Stimulated activated CD8-positive, alpha-beta memory T cell treated with anti-CD3 and anti-CD28 coated beads, Interleukin-4, amount 100 ng/mL, for 48 hours (primary cell): ENCODE measurements around the gene FERMT3.
A peak's percentile ranks its signal among the peaks of the same experiment; 100 is the strongest.
"Not testable (repeated sequence)": the region's sequence is repeated elsewhere in the genome, so short reads cannot be mapped to it uniquely, and the experiment has no call there.

Experiments used
- DNase-seq: peaks from one replicate; pipeline ENCODE4 v3.0.0-alpha.2; 2020

FERMT3 gene

GRCh38 chr11:64237484-64237951 lies 31.0 kb downstream of the FERMT3 start:
- no peak for DNase-seq

- no peak for DNase-seq
Measured at GRCh38 chr11:64238076-64238475, 31.6 kb downstream of the FERMT3 start.

GRCh38 chr11:64238999-64239398 lies 32.5 kb downstream of the FERMT3 start:
- no peak for DNase-seq

- DNase-seq: no peak
Measured at GRCh38 chr11:64239662-64240434, 33.3 kb downstream of the FERMT3 start.

- DNase-seq: peak; percentile 98
Measured at GRCh38 chr11:64240435-64241240, 34.1 kb downstream of the FERMT3 start, which contains the start of gene FKBP2. Gene FKBP2, plus strand, starts transcription at chr11:64241095. Its CDS starts 1,293 bp downstream, at chr11:64242388.

GRCh38 chr11:64241241-64241490 lies 34.6 kb downstream of the FERMT3 start:
- DNase-seq: peak; percentile 100

GRCh38 chr11:64241491-64242374 lies 35.2 kb downstream of the FERMT3 start:
- DNase-seq: peak; percentile 55

- no peak for DNase-seq
Measured at GRCh38 chr11:64243236-64243854, 36.8 kb downstream of the FERMT3 start.

- DNase-seq: no peak
Measured at GRCh38 chr11:64244107-64244506, 37.6 kb downstream of the FERMT3 start.

- DNase-seq: no peak
Measured at GRCh38 chr11:64244966-64245365, 38.4 kb downstream of the FERMT3 start.

- peak; percentile 46 for DNase-seq
Measured at GRCh38 chr11:64245401-64245796, 38.9 kb downstream of the FERMT3 start.

- peak; percentile 85 for DNase-seq
Measured at GRCh38 chr11:64245797-64246620, 39.5 kb downstream of the FERMT3 start.

GRCh38 chr11:64246621-64246870 lies 40.0 kb downstream of the FERMT3 start:
- not testable (repeated sequence) for DNase-seq

GRCh38 chr11:64246871-64247728 lies 40.6 kb downstream of the FERMT3 start, which contains the start of gene PPP1R14B:
Gene PPP1R14B, minus strand, starts transcription at chr11:64246943. Its CDS starts 270 bp downstream, at chr11:64246673.
- DNase-seq: peak; percentile 87

GRCh38 chr11:64247729-64248531 lies 41.4 kb downstream of the FERMT3 start:
- DNase-seq: no peak

- DNase-seq: no peak
Measured at GRCh38 chr11:64248578-64248977, 42.1 kb downstream of the FERMT3 start.

GRCh38 chr11:64249038-64249437 lies 42.5 kb downstream of the FERMT3 start:
- no peak for DNase-seq

GRCh38 chr11:64249563-64250414 lies 43.3 kb downstream of the FERMT3 start:
- DNase-seq: no peak

- DNase-seq: no peak
Measured at GRCh38 chr11:64250415-64251015, 44.0 kb downstream of the FERMT3 start.
